ENCODE measurements around the gene KIF1A. TPM values are rescaled to one million over a fixed set of nuclear protein-coding genes. Genes with fewer than 3 reads are reported as not detected.

KIF1A gene
- total and polyA plus RNA-seq, 2 of the 13 experiments (the other 11 are each of a cell fraction or from before 2014, with no cell fraction given), result 0.01 TPM; not detected in 1

DNA sequence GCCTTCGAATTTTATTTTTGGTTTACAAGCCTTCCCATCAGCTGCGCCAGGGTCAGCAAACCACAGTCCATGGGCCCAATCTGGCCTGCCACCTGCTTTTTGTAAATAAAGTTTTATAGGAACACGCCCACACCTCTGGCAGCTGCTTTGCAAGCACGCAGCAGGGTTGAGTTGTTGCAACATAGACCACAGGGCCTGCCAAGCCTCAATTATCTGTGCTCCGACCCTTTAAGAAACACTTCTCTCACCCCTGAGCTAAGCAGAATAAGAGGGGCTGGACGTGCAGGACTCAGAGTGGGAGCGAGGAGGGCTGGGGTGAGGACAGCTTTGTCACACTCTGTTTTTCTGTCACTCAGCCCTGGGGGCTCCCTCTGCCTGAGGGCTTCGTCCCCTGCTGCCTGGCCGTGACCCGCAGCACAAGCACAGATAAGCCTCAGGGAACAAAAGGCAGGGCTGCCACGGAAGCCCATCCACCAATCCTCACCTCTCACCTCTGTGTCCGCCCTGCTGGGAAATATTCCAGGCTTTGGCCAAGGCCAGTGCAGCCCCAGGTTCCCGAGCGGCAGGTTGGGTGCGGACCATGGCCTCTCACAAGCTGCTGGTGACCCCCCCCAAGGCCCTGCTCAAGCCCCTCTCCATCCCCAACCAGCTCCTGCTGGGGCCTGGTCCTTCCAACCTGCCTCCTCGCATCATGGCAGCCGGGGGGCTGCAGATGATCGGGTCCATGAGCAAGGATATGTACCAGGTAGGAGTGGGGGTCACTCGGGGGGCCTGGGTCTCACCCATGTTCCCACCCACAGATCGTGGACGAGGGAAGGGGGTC lies 48.5 kb upstream of the KIF1A start, which contains the start of gene AGXT (continued):
- TF ChIP-seq YY1 (IDR thresholded peaks at IDR 0.05; ENCODE audit: insufficient read depth, insufficient replicate concordance, low read depth, low read length) (peak; percentile 34), ZNF691 (CRISPR knock-in tag; IDR thresholded peaks at IDR 0.05; ENCODE audit: borderline replicate concordance, low read depth) (peak; percentile 88; the same call in 1 of the 2 replicates), ELF4 (CRISPR knock-in tag; IDR thresholded peaks at IDR 0.05; ENCODE audit: borderline replicate concordance) (no peak), ZNF292 (CRISPR knock-in tag; IDR thresholded peaks at IDR 0.05; ENCODE audit: borderline replicate concordance, low read depth) (peak; percentile 92; the same call in 1 of the 2 replicates), ZMYM4 (CRISPR knock-in tag; IDR thresholded peaks at IDR 0.05) (peak; percentile 41; the same call in 1 of the 2 replicates), AGO1 (IDR thresholded peaks at IDR 0.05; ENCODE audit: low read depth, low read length, poor library complexity, severe bottlenecking) (no peak), ELF3 (CRISPR knock-in tag; IDR thresholded peaks at IDR 0.05) (peak; percentile 69; the same call in 1 of the 2 replicates), ZNF589 (CRISPR knock-in tag; conservative IDR thresholded peaks at IDR 0.05) (peak; percentile 64; the same call in 1 of the 2 replicates), ONECUT2 (CRISPR knock-in tag; IDR thresholded peaks at IDR 0.05) (no peak), ISX (CRISPR knock-in tag; conservative IDR thresholded peaks at IDR 0.05) (no peak), CSRNP1 (CRISPR knock-in tag; IDR thresholded peaks at IDR 0.05) (no peak), RARA (CRISPR knock-in tag; IDR thresholded peaks at IDR 0.05) (peak; percentile 91), ZNF598 (CRISPR knock-in tag; IDR thresholded peaks at IDR 0.05; ENCODE audit: borderline replicate concordance) (peak; percentile 42; the same call in 1 of the 2 replicates), HOXA5 (CRISPR knock-in tag; IDR thresholded peaks at IDR 0.05) (peak; percentile 58; the same call in 1 of the 2 replicates), YEATS2 (CRISPR knock-in tag; IDR thresholded peaks at IDR 0.05; ENCODE audit: borderline replicate concordance) (no peak; the same call in 1 of the 2 replicates), GTF3A (CRISPR knock-in tag; conservative IDR thresholded peaks at IDR 0.05) (no peak), TOE1 (CRISPR knock-in tag; IDR thresholded peaks at IDR 0.05) (0 out of 2 replicates have a peak, but pooled peaks have one; percentile 66), EEA1 (CRISPR knock-in tag; IDR thresholded peaks at IDR 0.05; ENCODE audit: borderline replicate concordance) (peak; percentile 78; the same call in 1 of the 2 replicates), ZNF383 (CRISPR knock-in tag; IDR thresholded peaks at IDR 0.05; ENCODE audit: borderline replicate concordance) (no peak), RXRB (CRISPR knock-in tag; IDR thresholded peaks at IDR 0.05; ENCODE audit: borderline replicate concordance) (peak; percentile 92), MXD4 (CRISPR knock-in tag; IDR thresholded peaks at IDR 0.05) (peak; percentile 63; the same call in 1 of the 2 replicates), ZNF138 (CRISPR knock-in tag; IDR thresholded peaks at IDR 0.05; ENCODE audit: low read depth) (no peak)
- TF ChIP-seq, protein P1, sequence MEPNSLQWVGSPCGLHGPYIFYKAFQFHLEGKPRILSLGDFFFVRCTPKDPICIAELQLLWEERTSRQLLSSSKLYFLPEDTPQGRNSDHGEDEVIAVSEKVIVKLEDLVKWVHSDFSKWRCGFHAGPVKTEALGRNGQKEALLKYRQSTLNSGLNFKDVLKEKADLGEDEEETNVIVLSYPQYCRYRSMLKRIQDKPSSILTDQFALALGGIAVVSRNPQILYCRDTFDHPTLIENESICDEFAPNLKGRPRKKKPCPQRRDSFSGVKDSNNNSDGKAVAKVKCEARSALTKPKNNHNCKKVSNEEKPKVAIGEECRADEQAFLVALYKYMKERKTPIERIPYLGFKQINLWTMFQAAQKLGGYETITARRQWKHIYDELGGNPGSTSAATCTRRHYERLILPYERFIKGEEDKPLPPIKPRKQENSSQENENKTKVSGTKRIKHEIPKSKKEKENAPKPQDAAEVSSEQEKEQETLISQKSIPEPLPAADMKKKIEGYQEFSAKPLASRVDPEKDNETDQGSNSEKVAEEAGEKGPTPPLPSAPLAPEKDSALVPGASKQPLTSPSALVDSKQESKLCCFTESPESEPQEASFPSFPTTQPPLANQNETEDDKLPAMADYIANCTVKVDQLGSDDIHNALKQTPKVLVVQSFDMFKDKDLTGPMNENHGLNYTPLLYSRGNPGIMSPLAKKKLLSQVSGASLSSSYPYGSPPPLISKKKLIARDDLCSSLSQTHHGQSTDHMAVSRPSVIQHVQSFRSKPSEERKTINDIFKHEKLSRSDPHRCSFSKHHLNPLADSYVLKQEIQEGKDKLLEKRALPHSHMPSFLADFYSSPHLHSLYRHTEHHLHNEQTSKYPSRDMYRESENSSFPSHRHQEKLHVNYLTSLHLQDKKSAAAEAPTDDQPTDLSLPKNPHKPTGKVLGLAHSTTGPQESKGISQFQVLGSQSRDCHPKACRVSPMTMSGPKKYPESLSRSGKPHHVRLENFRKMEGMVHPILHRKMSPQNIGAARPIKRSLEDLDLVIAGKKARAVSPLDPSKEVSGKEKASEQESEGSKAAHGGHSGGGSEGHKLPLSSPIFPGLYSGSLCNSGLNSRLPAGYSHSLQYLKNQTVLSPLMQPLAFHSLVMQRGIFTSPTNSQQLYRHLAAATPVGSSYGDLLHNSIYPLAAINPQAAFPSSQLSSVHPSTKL (CRISPR knock-in tag; IDR thresholded peaks at IDR 0.05), result peak; percentile 84
